GM18907 (cell line): ENCODE measurements around the gene POTEM.
"Not testable (repeated sequence)": the region's sequence is repeated elsewhere in the genome, so short reads cannot be mapped to it uniquely, and the experiment has no call there.

Experiments
- ATAC-seq: cut with Tn5 transposase; IDR thresholded peaks from one replicate; pipeline ENCODE4 v1.9.1; 2021; ENCODE audit warnings: mild to moderate bottlenecking, moderate library complexity; ENCODE audit not compliant: unreplicated experiment

POTEM gene

DNA sequence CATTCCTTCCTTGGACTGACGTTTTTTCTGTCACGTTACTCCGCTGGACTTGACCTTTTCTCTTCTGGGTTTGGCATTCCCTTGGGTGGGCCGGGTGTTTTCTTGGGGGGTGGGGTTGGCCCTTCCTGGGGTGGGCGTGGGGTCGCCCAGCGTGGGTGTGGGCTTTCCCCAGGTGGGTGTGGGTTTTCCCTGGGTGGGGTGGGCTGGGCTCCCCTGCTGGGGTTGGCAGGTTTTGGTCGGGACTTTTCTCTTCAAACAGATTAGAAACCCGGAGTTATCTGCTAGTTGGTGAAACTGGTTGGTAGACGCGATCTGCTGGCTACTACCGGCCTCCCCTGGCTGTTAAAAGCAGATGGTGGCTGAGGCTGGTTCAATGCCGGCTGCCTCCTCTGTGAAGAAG is at the start of gene POTEM:
POTEM (plus strand) TSS at position 301 of the 400 bp plus-strand sequence; CDS start at position 353, 52 bp downstream.
- ATAC-seq = not testable (repeated sequence)

- ATAC-seq = not testable (repeated sequence)
Observed at GRCh38 chr14:18918345-18918744, 48.9 kb upstream of the POTEM start.

DNA sequence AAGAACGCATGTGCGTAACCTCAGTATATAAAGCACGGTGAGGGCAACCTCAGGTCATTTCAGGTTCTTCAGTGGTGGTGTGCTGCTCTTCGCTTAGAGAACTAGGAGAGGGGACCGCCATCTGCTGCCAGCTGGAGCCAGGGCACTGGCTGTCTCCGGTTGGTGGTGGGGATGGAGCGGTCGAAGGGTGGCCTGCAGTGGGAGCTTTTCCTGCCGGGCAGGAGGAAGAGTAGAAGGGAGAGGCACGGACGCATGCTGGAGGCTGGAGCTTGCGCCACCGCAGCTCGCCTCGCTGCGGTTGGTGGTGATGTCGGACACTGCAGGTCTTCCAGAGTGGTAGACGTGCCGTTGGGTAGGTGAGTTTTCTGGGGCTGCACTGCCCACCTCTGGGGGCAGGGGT is 47.2 kb upstream of the POTEM start:
- ATAC-seq = not testable (repeated sequence)

DNA sequence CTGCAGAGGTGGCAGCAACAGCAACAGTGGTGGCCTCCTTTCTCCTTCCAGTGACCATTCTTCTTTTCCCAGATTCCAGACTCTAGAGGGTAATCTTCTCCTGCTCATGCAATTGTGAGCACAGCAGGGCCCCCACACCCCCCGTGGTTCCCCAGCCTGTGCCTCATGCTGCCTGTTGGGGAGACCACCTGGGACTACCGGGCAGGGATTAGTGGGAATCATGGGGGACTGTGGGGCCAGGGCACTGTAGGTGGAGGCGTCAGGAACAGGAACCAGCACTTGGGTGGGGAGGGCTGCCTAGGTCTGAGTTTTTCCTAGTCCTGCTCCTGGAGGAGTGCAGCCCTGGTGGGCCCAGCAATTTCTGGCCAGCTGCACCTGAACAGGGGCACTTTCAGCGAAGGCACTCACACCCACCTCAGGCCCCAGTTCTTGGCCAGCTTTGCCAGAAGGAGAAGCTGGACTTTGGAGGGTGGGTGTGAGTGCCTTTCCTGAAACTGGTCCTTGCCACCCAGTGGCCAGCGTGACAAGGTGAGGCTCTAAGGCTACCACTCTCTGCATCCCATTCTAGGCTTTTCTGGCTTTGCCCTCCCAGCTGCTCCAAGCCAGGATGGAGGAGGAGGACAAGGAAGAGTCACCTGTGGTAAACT is 46.1 kb upstream of the POTEM start:
- ATAC-seq = not testable (repeated sequence)

- not testable (repeated sequence) for ATAC-seq
Observed at GRCh38 chr14:18936848-18937247, 30.4 kb upstream of the POTEM start.

- not testable (repeated sequence) for ATAC-seq
Observed at GRCh38 chr14:18938733-18939132, 28.5 kb upstream of the POTEM start.

GRCh38 chr14:18949939-18950338 is 17.3 kb upstream of the POTEM start:
- ATAC-seq = not testable (repeated sequence)

DNA sequence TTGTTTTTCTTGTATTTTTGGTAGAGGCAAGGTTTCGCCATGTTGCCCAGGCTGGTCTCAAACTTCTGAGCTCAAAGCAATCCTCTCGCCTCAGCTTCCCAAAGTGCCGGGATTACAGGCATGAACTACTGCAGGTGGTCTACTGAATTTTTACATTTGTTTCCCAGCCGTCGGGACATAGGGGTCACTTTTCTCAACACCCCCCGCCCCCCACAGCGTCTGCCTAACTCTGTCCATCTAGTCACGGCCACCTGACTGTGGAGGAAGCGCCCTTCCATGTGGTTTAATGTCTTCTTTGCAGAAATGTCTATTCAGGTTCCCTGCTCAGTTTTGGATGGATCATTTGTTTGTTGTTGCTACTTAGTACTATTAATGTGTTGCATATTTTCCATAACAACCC is 14.1 kb upstream of the POTEM start:
- not testable (repeated sequence) for ATAC-seq

DNA sequence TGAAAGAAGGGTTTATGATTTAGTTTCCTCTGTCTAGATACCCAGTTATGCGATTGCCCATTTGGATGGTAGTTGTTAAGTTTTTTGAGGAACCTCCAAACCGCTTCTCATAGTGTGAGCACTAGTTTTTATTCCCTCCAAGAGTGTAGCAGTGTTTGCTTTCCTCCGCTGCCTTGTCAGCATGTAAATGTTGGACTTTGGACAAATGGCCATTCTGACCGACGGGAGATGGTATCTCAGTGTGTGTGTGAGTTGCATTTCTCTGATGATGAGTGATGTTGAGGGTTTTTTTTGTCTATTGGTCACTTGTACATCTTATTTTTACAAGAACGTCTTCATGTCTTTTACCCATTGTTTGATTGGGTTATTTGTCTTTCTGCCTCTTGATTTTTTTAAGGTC is 11.4 kb upstream of the POTEM start:
- not testable (repeated sequence) for ATAC-seq

DNA sequence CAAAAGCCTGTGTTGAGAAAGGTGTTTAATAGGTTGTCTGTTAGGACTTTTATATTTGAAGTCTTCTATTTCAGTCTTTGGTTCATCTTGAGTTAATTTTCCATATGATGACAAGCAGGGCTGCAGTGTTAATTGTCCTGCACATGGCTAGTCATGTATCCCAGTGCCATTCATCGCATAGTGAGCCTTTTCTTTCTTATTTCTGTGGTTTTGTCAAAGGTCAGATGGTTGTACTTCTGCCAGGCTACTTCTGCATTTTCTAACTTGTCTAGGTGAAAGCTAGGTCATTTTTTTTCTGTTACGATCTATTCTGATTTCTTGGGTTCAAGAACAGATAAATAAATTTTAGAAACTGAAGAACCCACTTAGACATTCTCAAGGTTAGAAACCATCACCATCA is 5.7 kb upstream of the POTEM start:
- not testable (repeated sequence) for ATAC-seq

- ATAC-seq = peak; percentile 82
Observed at GRCh38 chr14:18962143-18962542, 5.1 kb upstream of the POTEM start.

DNA sequence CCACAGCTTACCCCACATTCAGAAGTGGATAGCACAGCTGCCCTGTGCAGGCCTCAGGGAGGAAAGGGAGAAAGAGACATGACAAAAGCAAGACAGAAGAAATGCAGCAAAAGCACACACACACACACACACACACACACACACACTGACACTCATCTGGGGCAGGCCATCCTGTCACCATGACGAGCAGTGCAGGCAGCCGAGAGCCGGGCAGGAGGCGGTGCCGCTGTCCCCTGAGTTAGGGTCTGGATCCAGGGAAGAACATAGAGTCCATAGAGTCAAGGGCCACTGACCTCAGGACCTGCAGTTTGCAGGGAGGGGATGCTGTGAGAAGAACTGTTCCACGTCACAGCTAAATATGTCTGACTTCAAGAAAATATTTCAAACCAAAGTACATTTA is 4.0 kb upstream of the POTEM start:
- ATAC-seq = not testable (repeated sequence)

DNA sequence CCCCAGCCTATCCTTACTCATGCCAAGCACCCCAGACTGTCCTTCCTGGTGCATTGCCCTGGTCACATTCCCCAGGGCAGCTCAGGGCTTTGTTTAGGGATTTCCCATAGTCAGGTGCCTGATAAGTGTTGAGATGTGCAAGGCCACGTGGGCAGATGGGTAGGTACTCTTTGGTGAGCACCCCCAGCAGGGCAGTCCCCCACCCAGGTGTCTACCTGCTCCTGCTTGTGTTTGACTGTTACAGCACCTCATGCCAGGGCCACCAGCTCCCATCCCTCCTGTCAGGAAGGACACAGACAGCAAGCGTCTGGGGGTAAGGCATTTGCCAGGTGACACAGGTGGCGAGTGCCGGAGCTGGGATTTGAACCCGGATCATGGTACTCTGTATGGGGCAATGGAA is 2.4 kb upstream of the POTEM start:
- ATAC-seq = not testable (repeated sequence)

DNA sequence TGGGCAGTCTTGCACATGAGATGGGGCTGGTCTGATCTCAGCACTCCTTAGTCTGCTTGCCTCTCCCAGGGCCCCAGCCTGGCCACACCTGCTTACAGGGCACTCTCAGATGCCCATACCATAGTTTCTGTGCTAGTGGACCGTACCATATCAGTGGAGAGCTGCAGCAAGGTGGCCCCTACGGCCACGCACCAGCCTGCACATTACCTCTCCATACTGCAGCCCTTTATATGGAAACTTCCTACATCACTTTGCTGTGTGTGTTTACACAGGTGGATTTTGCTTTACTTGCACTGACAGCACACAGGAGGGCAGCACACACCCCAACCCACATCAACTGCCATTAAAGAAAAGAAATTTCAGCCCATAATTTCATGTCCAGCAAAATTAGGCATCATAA is 35.3 kb downstream of the POTEM start:
- not testable (repeated sequence) for ATAC-seq

DNA sequence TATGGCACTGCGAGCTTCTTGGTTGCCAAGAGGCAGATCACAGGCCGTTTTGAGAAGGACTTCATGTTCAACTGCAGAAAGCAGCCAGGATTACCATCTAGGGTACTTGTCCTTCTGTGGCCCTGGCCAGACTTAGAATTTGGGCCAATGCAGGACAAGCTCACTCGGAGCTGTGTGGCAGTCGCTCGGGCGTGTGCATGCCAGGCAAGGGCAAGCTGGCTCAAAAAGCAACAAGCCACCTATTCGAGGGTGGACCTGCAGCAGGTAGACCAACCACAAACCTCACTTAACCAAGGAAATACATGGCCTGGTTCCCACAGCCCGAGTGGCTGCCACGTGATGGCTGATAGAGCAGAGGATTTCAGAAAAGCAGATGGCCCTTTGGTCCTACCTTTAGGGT is 39.3 kb downstream of the POTEM start:
- ATAC-seq = not testable (repeated sequence)

DNA sequence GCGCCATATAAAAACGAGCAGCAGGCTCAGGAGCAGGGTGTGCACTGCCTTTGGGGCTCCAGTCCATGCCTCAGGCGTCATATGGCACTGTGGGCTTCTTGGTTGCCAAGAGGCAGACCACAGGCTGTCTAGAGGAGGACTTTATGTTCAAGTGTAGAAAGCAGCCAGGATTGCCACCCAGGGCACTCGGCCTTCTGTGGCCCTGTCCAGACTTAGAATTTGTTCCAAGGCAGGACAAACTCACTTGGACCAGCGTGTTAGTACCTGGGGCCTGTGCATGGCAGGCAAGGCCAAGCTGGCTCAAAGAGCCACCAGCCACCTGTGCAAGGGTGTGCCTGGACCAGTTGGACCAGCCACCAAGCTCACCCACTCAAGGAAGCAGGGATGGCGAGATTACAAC is 40.4 kb downstream of the POTEM start:
- not testable (repeated sequence) for ATAC-seq

DNA sequence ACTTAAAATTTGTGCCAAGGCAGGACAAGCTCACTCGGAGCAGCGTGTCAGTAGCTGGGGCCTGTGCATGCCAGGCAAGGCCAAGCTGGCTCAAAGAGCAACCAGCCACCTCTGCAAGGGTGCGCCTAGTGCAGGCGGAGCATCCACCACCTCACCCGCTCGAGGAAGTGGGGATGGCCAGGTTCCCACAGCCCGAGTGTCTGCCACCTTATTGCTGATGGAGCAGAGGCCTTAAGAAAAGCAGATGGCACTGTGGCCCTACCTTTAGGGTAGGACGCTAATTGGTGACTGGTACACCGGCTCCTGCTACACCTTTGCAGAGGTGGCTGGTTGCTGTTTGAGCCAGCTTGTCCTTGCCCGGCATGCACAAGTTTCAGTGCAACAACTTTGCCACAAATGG is 43.8 kb downstream of the POTEM start:
- ATAC-seq = not testable (repeated sequence)

GRCh38 chr14:19011703-19012102 is 44.5 kb downstream of the POTEM start:
- not testable (repeated sequence) for ATAC-seq

DNA sequence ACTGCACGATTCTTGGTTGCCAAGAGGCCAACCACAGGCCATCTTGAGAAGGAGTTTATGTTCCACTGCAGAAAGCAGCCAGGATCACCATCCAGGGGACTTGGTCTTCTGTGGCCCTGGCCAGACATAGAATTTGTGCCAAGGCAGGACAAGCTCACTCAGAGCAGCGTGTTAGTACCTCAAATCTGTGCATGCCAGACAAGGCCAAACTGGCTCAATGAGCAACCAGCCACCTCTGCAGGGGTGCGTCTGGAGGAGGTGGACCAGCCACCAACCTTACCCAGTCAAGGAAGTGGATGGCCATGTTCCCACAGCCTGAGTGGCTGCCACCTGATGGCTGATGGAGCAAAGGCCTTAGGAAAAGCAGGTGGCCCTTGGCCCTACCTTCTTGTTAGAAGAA is 48.0 kb downstream of the POTEM start:
- ATAC-seq = not testable (repeated sequence)

DNA sequence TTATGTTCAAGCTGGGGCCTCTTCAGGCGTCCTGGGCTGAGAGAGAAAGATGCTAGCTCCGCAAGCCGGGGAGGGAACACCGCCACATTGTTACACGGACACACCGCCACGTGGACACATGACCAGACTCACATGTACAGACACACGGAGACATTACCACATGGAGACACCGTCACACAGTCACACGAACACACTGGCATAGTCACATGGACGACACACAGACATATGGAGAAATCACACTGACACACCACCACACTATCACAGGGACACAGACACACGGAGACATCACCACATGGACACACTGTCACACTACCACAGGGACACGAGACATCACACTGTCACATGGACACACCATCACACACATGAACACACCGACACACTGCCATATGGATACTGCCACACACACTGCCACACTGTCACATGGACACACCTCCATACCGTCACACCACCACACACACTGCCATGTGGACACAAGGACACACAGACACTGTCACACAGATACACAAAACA is 57.9 kb downstream of the POTEM start:
- ATAC-seq = not testable (repeated sequence)

GRCh38 chr14:19026649-19027351 is 59.6 kb downstream of the POTEM start:
- ATAC-seq = not testable (repeated sequence)

GRCh38 chr14:19027895-19028294 is 60.7 kb downstream of the POTEM start:
- ATAC-seq = not testable (repeated sequence)
